IPS-15b (cell line): ENCODE measurements around the gene MEGF6.
"Not testable (repeated sequence)": the region's sequence is repeated elsewhere in the genome, so short reads cannot be mapped to it uniquely, and the experiment has no call there.

Experiments
- H3K27me3 ChIP-seq: one replicate; pipeline ENCODE4 v1.6.1; 2013; ENCODE audit warnings: low read length; ENCODE audit not compliant: control insufficient read depth, insufficient read depth
- H3K36me3 ChIP-seq: one replicate; pipeline ENCODE4 v1.6.1; 2013; ENCODE audit warnings: low read length; ENCODE audit not compliant: control insufficient read depth, insufficient read depth
- H3K4me1 ChIP-seq: one replicate; pipeline ENCODE4 v1.6.1; 2013; ENCODE audit warnings: mild to moderate bottlenecking, low read length; ENCODE audit not compliant: control insufficient read depth, insufficient read depth
- H3K4me3 ChIP-seq: one replicate; pipeline ENCODE4 v1.5.1; 2013; ENCODE audit warnings: low read depth, low read length
- H3K9ac ChIP-seq: one replicate; pipeline ENCODE4 v1.6.1; 2013; ENCODE audit warnings: low read depth, mild to moderate bottlenecking, low read length
- H3K9me3 ChIP-seq: one replicate; pipeline ENCODE4 v1.6.1; 2013; ENCODE audit warnings: mild to moderate bottlenecking, low read length; ENCODE audit not compliant: control insufficient read depth, insufficient read depth

Gene MEGF6

GRCh38 chr1:3624200-3625136 is 13.2 kb upstream of the MEGF6 start, which contains the start of gene TPRG1L:
Gene TPRG1L, plus strand, starts transcription at chr1:3625015. Its CDS starts 58 bp downstream, at chr1:3625073.
- H3K4me3 ChIP-seq, result peak within 1 kb of the TSS; percentile 80

GRCh38 chr1:3623441-3624199 is 12.3 kb upstream of the MEGF6 start:
- H3K9me3 ChIP-seq, result no peaks in the 10 kb centered on the region
- peak overlapping the region; percentile 24 for H3K9ac ChIP-seq
- peaks cover 5% of the 10 kb centered on the region for H3K27me3 ChIP-seq
- H3K4me1 ChIP-seq, result peaks cover 3% of the 10 kb centered on the region
- H3K36me3 ChIP-seq, result peaks cover 9% of the 10 kb centered on the region
- H3K4me3 ChIP-seq, result peak overlapping the region; percentile 80

More at GRCh38 chr1:3624200-3625136, 13.2 kb upstream of the MEGF6 start, which contains the start of gene TPRG1L:
- Histone ChIP-seq H3K9ac (peak within 1 kb of the TSS; percentile 24), H3K9me3 (no peaks in the 10 kb centered on the region), H3K4me1 (peaks cover 3% of the 10 kb centered on the region), H3K27me3 (peaks cover 5% of the 10 kb centered on the region), H3K36me3 (peaks cover 13% of the 10 kb centered on the region)

- not testable (repeated sequence) for H3K9me3 ChIP-seq, H3K4me1 ChIP-seq, H3K4me3 ChIP-seq, H3K9ac ChIP-seq, H3K27me3 ChIP-seq, H3K36me3 ChIP-seq
Measured at GRCh38 chr1:3622102-3622501, 10.8 kb upstream of the MEGF6 start.

- H3K4me3 ChIP-seq, result not testable (repeated sequence)
Measured at GRCh38 chr1:3621151-3621671, 9.9 kb upstream of the MEGF6 start.

GRCh38 chr1:3620708-3621107 is 9.4 kb upstream of the MEGF6 start:
- Histone ChIP-seq H3K9me3 (no peaks in the 10 kb centered on the region), H3K36me3 (no peaks in the 10 kb centered on the region), H3K9ac (no peak overlapping the region), H3K4me3 (no peak overlapping the region), H3K27me3 (peaks cover 5% of the 10 kb centered on the region), H3K4me1 (no peaks in the 10 kb centered on the region)

More at GRCh38 chr1:3621151-3621671, 9.9 kb upstream of the MEGF6 start:
- H3K9ac ChIP-seq, H3K9me3 ChIP-seq, H3K36me3 ChIP-seq, H3K27me3 ChIP-seq, H3K4me1 ChIP-seq: not testable (repeated sequence)

- Histone ChIP-seq H3K4me3 (no peak overlapping the region), H3K4me1 (no peaks in the 10 kb centered on the region), H3K9ac (no peak overlapping the region), H3K36me3 (no peaks in the 10 kb centered on the region), H3K9me3 (no peaks in the 10 kb centered on the region), H3K27me3 (peaks cover 5% of the 10 kb centered on the region)
Measured at GRCh38 chr1:3618881-3619671, 7.8 kb upstream of the MEGF6 start.

- H3K4me1 ChIP-seq, result no peaks in the 10 kb centered on the region
- no peak overlapping the region for H3K9ac ChIP-seq
- no peaks in the 10 kb centered on the region for H3K9me3 ChIP-seq
- H3K4me3 ChIP-seq, result no peak overlapping the region
- no peaks in the 10 kb centered on the region for H3K36me3 ChIP-seq
- H3K27me3 ChIP-seq, result peaks cover 3% of the 10 kb centered on the region
Measured at GRCh38 chr1:3618531-3618880, 7.2 kb upstream of the MEGF6 start.

- Histone ChIP-seq H3K27me3 (peaks cover 3% of the 10 kb centered on the region), H3K4me3 (no peak overlapping the region), H3K9ac (no peak overlapping the region), H3K36me3 (no peaks in the 10 kb centered on the region), H3K9me3 (no peaks in the 10 kb centered on the region), H3K4me1 (no peaks in the 10 kb centered on the region)
Measured at GRCh38 chr1:3617806-3618345, 6.6 kb upstream of the MEGF6 start.

GRCh38 chr1:3616861-3617260 is 5.6 kb upstream of the MEGF6 start:
- no peaks in the 10 kb centered on the region for H3K4me1 ChIP-seq
- no peak overlapping the region for H3K4me3 ChIP-seq
- no peaks in the 10 kb centered on the region for H3K9me3 ChIP-seq
- no peak overlapping the region for H3K9ac ChIP-seq
- no peaks in the 10 kb centered on the region for H3K36me3 ChIP-seq
- H3K27me3 ChIP-seq, result peaks cover 10% of the 10 kb centered on the region

GRCh38 chr1:3614755-3615742 is 3.7 kb upstream of the MEGF6 start:
- H3K9ac ChIP-seq, result no peak overlapping the region
- H3K4me3 ChIP-seq, result no peak overlapping the region
- no peaks in the 10 kb centered on the region for H3K4me1 ChIP-seq
- peaks cover 8% of the 10 kb centered on the region for H3K27me3 ChIP-seq
- no peaks in the 10 kb centered on the region for H3K9me3 ChIP-seq
- H3K36me3 ChIP-seq, result no peaks in the 10 kb centered on the region
